Ovary (tissue), 3 donors: ENCODE measurements around the gene NFKBIA.

Experiments
- POLR2A ChIP-seq: fragments of 450-650 bp; IDR thresholded peaks from one replicate; pipeline ENCODE4 v1.6.1; 2017; ENCODE audit warnings: antibody characterized with exemption, mild to moderate bottlenecking, moderate library complexity
- TF ChIP-seq, protein P1 (sequence below), 3 donors: fragments of 450-650 bp in 2 of 3; fragments of 200-600 bp in 1 of 3; IDR thresholded peaks; one replicate each; pipeline versions ENCODE4 v1.5.1 to v1.8.0; 2016 to 2022; ENCODE audit warnings: antibody characterized with exemption in 3 of 3, mild to moderate bottlenecking in 1 of 3
- donor health status: DM: no; HTN: no; CAD: no.

- TF ChIP-seq, protein P1, sequence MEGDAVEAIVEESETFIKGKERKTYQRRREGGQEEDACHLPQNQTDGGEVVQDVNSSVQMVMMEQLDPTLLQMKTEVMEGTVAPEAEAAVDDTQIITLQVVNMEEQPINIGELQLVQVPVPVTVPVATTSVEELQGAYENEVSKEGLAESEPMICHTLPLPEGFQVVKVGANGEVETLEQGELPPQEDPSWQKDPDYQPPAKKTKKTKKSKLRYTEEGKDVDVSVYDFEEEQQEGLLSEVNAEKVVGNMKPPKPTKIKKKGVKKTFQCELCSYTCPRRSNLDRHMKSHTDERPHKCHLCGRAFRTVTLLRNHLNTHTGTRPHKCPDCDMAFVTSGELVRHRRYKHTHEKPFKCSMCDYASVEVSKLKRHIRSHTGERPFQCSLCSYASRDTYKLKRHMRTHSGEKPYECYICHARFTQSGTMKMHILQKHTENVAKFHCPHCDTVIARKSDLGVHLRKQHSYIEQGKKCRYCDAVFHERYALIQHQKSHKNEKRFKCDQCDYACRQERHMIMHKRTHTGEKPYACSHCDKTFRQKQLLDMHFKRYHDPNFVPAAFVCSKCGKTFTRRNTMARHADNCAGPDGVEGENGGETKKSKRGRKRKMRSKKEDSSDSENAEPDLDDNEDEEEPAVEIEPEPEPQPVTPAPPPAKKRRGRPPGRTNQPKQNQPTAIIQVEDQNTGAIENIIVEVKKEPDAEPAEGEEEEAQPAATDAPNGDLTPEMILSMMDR (IDR thresholded peaks at IDR 0.05), result no peak
- TF ChIP-seq POLR2A, result no peak
Observed at GRCh38 chr14:35386673-35387125, 17.9 kb downstream of the NFKBIA start.
